Uterus (tissue), 4 donors: ENCODE data around the gene SHTN1. TPM values are rescaled to one million over a fixed set of nuclear protein-coding genes. Genes with fewer than 3 reads are reported as not detected.

ENCODE experiments used
- DNase-seq, 2 donors: peaks; one replicate each; pipeline ENCODE4 v3.0.0-alpha.2; 2019 to 2020
- H3K27ac ChIP-seq, 2 donors: fragments of 200-600 bp; sonication (generic); 1 replicate in 1 of 2; 2 replicates in 1 of 2; pipeline ENCODE4 v1.5.1; 2016 to 2018
- H3K27me3 ChIP-seq, 2 donors: fragments of 200-600 bp; sonication (generic); one replicate each; pipeline ENCODE4 v1.5.1; 2018 to 2019; ENCODE audit warnings: control low read depth in 1 of 2
- H3K36me3 ChIP-seq, 2 donors: fragments of 200-600 bp; sonication (generic); one replicate each; pipeline ENCODE4 v1.5.1; 2019; ENCODE audit warnings: control low read depth in 1 of 2
- H3K4me1 ChIP-seq, 2 donors: fragments of 200-600 bp; sonication (generic); one replicate each; pipeline ENCODE4 v1.5.1; 2018 to 2019; ENCODE audit warnings: control low read depth in 1 of 2
- H3K4me3 ChIP-seq, 2 donors: fragments of 200-600 bp; sonication (generic); 1 replicate in 1 of 2; 2 replicates in 1 of 2; pipeline ENCODE4 v1.5.1; 2018 to 2019; ENCODE audit warnings: mild to moderate bottlenecking in 1 of 2
- H3K9me3 ChIP-seq, 2 donors: fragments of 200-600 bp; sonication (generic); one replicate each; pipeline ENCODE4 v1.5.1; 2019; ENCODE audit warnings: control low read depth in 1 of 2
- POLR2A ChIP-seq, 2 donors: fragments of 450-650 bp; IDR thresholded peaks; one replicate each; pipeline ENCODE4 v1.6.1; 2016; ENCODE audit warnings: antibody characterized with exemption in 2 of 2, mild to moderate bottlenecking in 1 of 2, moderate library complexity in 1 of 2
- intact Hi-C: fragments of 100-400 bp; cut with DNase I; formaldehyde crosslinking; loops from one replicate; pipeline ENCODE4 v1.15.1; 2023; ENCODE audit warnings: low total_unique reads
- total RNA-seq, 4 donors: library from RNA; depleted of rRNA in 3 of 4; stranded (reverse); fragments of >200 nt in 3 of 4; gene quantifications; one replicate each; pipeline versions ENCODE4 v1.1.0 to v1.2.4, GENCODE V29; 2014 to 2023
- TF ChIP-seq, protein P1 (sequence below), 4 experiments: fragments of 200-600 bp in 2 of 4; fragments of 450-650 bp in 2 of 4; sonication (generic) in 2 of 4; IDR thresholded peaks; one replicate each; pipeline ENCODE4 v1.5.1; 2016 to 2019; ENCODE audit warnings: antibody characterized with exemption in 4 of 4, mild to moderate bottlenecking in 2 of 4, moderate library complexity in 1 of 4
- donor health status: DM: yes; HTN: yes; CAD: no.

SHTN1 gene
- total RNA-seq, 4 donors from 2014 or later = 4.9 to 19.6 (median 7.3) TPM

DNA sequence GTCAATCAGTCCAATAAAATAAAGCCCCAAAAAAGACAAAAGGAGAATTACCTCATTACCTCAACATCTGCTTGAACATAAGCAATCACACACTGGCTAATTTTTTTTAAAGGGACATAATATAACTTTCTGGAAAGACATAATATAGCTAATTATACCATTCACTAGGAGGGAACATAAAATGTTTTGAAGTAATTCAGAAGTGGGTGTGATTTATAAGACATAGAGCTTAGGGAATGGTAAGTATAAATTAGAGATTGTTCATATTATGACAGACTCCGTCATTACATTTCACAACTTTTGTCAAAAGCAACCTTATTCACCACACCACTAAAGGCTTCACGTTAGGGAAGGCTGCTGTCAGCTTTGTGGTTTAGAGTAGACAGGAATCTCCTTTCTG, 3.8 kb downstream of the SHTN1 start:
- no peaks in the 10 kb centered on the region for H3K4me1 ChIP-seq
- no peaks in the 10 kb centered on the region for H3K27me3 ChIP-seq
- no peak overlapping the region for H3K27ac ChIP-seq
- H3K4me3 ChIP-seq = no peak overlapping the region
- intact Hi-C loops = no loop called here
- no peaks in the 10 kb centered on the region for H3K36me3 ChIP-seq
- no peaks in the 10 kb centered on the region for H3K9me3 ChIP-seq
- no peak for TF ChIP-seq POLR2A (IDR thresholded peaks at IDR 0.05)
- TF ChIP-seq, protein P1, sequence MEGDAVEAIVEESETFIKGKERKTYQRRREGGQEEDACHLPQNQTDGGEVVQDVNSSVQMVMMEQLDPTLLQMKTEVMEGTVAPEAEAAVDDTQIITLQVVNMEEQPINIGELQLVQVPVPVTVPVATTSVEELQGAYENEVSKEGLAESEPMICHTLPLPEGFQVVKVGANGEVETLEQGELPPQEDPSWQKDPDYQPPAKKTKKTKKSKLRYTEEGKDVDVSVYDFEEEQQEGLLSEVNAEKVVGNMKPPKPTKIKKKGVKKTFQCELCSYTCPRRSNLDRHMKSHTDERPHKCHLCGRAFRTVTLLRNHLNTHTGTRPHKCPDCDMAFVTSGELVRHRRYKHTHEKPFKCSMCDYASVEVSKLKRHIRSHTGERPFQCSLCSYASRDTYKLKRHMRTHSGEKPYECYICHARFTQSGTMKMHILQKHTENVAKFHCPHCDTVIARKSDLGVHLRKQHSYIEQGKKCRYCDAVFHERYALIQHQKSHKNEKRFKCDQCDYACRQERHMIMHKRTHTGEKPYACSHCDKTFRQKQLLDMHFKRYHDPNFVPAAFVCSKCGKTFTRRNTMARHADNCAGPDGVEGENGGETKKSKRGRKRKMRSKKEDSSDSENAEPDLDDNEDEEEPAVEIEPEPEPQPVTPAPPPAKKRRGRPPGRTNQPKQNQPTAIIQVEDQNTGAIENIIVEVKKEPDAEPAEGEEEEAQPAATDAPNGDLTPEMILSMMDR (IDR thresholded peaks at IDR 0.05) = no peak
- no peak for DNase-seq

DNA sequence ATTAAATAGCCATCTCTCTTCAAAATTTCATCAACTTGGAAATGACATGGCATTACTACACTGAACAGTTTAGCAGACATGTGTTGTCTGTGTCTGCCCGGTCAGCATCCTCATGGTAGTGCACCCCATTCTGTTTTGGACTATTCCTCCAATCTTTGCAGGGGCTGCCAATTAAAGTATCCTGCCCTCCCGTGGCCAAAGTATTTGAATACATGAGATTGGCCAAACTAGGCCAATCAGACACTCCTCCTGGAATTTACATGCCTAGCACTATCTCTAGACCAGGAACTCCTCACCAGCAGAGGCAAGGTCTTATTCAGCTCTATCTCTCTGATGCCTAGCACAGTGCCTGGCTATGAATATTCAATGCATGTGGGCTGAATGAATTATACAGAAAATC, 4.4 kb downstream of the SHTN1 start:
- no peak overlapping the region for H3K27ac ChIP-seq
- TF ChIP-seq, protein P1 (IDR thresholded peaks at IDR 0.05) = no peak
- TF ChIP-seq POLR2A (IDR thresholded peaks at IDR 0.05) = no peak
- intact Hi-C loops = no loop called here
- no peaks in the 10 kb centered on the region for H3K27me3 ChIP-seq
- no peak overlapping the region for H3K4me3 ChIP-seq
- no peak for DNase-seq
- no peaks in the 10 kb centered on the region for H3K9me3 ChIP-seq
- no peaks in the 10 kb centered on the region for H3K36me3 ChIP-seq
- no peaks in the 10 kb centered on the region for H3K4me1 ChIP-seq

DNA sequence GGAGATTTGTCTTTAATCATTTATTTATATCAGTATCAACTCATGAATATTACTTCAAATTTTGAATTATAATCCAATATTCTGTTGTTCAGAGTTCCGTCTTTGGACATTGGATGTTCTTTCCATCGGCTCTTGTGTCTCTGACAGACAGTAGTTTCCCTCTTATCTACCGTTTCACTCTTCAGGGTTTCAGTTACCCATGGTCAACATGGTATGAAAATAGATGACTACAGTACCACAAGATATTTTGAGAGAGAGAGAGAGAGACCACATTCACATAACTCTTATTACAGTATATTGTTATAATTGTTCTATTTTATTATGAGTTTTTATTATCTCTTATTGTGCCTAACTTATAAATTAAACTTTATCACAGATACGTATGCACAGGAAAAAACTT, 6.8 kb downstream of the SHTN1 start:
- Histone ChIP-seq H3K27ac (no peak overlapping the region), H3K4me1 (no peaks in the 10 kb centered on the region), H3K27me3 (no peaks in the 10 kb centered on the region), H3K4me3 (no peak overlapping the region), H3K36me3 (no peaks in the 10 kb centered on the region), H3K9me3 (no peaks in the 10 kb centered on the region)
- intact Hi-C loops = no loop called here
- DNase-seq = no peak
- TF ChIP-seq, protein P1 (IDR thresholded peaks at IDR 0.05) = no peak
- no peak for TF ChIP-seq POLR2A (IDR thresholded peaks at IDR 0.05)

DNA sequence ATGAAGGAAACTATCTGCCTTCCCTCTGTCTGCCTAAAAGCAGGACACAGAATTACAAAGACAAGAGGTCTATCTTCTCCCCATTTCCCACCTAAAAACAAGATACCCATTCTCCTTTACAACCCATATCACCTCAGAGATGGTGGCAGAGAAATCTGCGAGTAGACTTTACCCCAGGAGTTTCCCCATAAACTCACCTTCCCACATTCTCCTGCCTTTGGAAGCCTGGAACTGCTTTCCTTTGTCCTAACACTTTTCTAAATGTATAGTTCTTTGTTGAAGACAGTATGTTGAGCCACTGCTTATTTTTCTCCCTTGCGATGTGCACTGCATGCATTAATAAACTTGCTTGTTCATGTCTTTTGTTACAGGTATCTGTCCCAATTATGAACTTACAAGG, 8.0 kb downstream of the SHTN1 start:
- intact Hi-C loops = no loop called here
- TF ChIP-seq, protein P1 (IDR thresholded peaks at IDR 0.05) = no peak
- TF ChIP-seq POLR2A (IDR thresholded peaks at IDR 0.05) = no peak

DNA sequence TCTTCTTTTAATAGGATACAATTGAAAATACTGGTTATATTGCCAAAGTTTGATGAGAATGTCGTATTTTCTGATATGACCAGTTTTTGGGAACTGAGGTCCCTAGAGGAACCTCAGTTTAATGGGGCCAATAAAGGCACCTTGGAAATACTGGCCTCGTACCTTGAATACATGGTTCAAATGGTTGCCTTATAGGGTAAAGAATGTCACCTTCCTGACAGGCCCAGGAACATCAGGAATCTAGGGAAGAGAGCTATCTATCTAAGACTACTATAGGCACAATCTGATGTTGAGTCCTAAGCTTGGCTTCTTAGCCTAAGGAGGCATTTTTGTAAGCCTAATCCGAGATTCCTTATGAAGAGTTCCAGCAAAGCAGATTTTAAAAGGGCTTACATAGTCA, 9.3 kb downstream of the SHTN1 start:
- DNase-seq = no peak
- intact Hi-C loops = no loop called here
- no peaks in the 10 kb centered on the region for H3K36me3 ChIP-seq

More for the DNA sequence above, 8.0 kb downstream of the SHTN1 start:
- H3K9me3 ChIP-seq = no peaks in the 10 kb centered on the region
- DNase-seq = no peak
- no peaks in the 10 kb centered on the region for H3K27me3 ChIP-seq
- no peak overlapping the region for H3K4me3 ChIP-seq
- H3K4me1 ChIP-seq = no peaks in the 10 kb centered on the region
- H3K27ac ChIP-seq = no peak overlapping the region
- H3K36me3 ChIP-seq = no peaks in the 10 kb centered on the region

More for the DNA sequence above, 9.3 kb downstream of the SHTN1 start:
- H3K4me3 ChIP-seq = no peak overlapping the region
- no peak overlapping the region for H3K27ac ChIP-seq
- no peaks in the 10 kb centered on the region for H3K27me3 ChIP-seq
- no peaks in the 10 kb centered on the region for H3K9me3 ChIP-seq
- TF ChIP-seq POLR2A (IDR thresholded peaks at IDR 0.05) = no peak
- TF ChIP-seq, protein P1 (IDR thresholded peaks at IDR 0.05) = no peak
- no peaks in the 10 kb centered on the region for H3K4me1 ChIP-seq
